IMR-90 (cell line): ENCODE results near the gene DNAJC28. TPM values are rescaled to one million over a fixed set of nuclear protein-coding genes. Genes with fewer than 3 reads are reported as not detected.

Experiments used
- ATAC-seq: fragments of 200-7000 bp; cut with Tn5 transposase; 2 replicates; pipeline ENCODE4 v1.9.1; 2020; ENCODE audit warnings: low read depth, mild to moderate bottlenecking, moderate library complexity
- BruUV-seq: library from RNA; stranded (reverse); fragments of 400-500 nt; replicated peaks from 2 replicates; lab custom pipeline; 2021; lab: Mats Ljungman, UMichigan
- CTCF ChIA-PET: fragments of 300-600 bp; formaldehyde crosslinking; extraction: SDS; loops from one replicate; lab custom pipeline; 2021; ENCODE audit warnings: antibody characterized with exemption; lab: Yijun Ruan, JAX
- POLR2A ChIA-PET: fragments of 300-600 bp; sonication (Branson Sonifier 250); formaldehyde crosslinking; loops from one replicate; lab custom pipeline; 2022; ENCODE audit warnings: antibody characterized with exemption; ENCODE audit not compliant: unreplicated experiment; lab: Charles Lee
- DNase-seq: peaks from one replicate; pipeline ENCODE4 v3.0.0; 2013
- H2AFZ ChIP-seq: replicated peaks from 2 replicates; pipeline ENCODE3; 2013; ENCODE audit warnings: low read length, mild to moderate bottlenecking; ENCODE audit not compliant: poor library complexity
- H2AK5ac ChIP-seq: 2 replicates; pipeline ENCODE4 v1.6.1; 2013; ENCODE audit warnings: low read depth, low read length, inconsistent platforms
- H2AK9ac ChIP-seq: replicated peaks from 2 replicates; pipeline ENCODE3; 2013; ENCODE audit warnings: mild to moderate bottlenecking, low read depth, low read length, moderate library complexity; ENCODE audit not compliant: poor library complexity
- H2BK120ac ChIP-seq: 2 replicates; pipeline ENCODE4 v1.6.1; 2013; ENCODE audit warnings: low read depth, low read length, inconsistent platforms
- H2BK15ac ChIP-seq: 3 replicates; pipeline ENCODE4 v1.6.1; 2013; ENCODE audit warnings: low read depth, low read length, inconsistent platforms
- H2BK20ac ChIP-seq: 2 replicates; pipeline ENCODE4 v1.6.1; 2013; ENCODE audit warnings: low read depth, mild to moderate bottlenecking, inconsistent platforms, low read length, moderate library complexity
- H2BK5ac ChIP-seq: 2 replicates; pipeline ENCODE4 v1.6.1; 2013; ENCODE audit warnings: mild to moderate bottlenecking, low read depth, low read length, inconsistent platforms; ENCODE audit not compliant: poor library complexity, severe bottlenecking
- H3K14ac ChIP-seq: replicated peaks from 2 replicates; pipeline ENCODE4 v1.6.1; 2013; ENCODE audit warnings: low read depth, low read length, inconsistent platforms
- H3K18ac ChIP-seq: 2 replicates; pipeline ENCODE4 v1.6.1; 2013; ENCODE audit warnings: low read depth, low read length, control low read depth
- H3K23ac ChIP-seq: 2 replicates; pipeline ENCODE4 v1.6.1; 2013; ENCODE audit warnings: low read depth, low read length, inconsistent platforms
- H3K27ac ChIP-seq: 2 replicates; pipeline ENCODE4 v1.5.1; 2013; ENCODE audit warnings: mild to moderate bottlenecking, control low read depth, low read length; ENCODE audit not compliant: insufficient read depth
- H3K27me3 ChIP-seq: 2 replicates; pipeline ENCODE4 v1.6.1; 2013; ENCODE audit warnings: low read length; ENCODE audit not compliant: control insufficient read depth, insufficient read depth
- H3K36me3 ChIP-seq: 2 replicates; pipeline ENCODE4 v1.6.1; 2013; ENCODE audit warnings: low read length, mixed read lengths; ENCODE audit not compliant: control insufficient read depth, insufficient read depth
- H3K4ac ChIP-seq: 2 replicates; pipeline ENCODE4 v1.6.1; 2013; ENCODE audit warnings: low read depth, low read length, inconsistent platforms
- H3K4me1 ChIP-seq: 2 replicates; pipeline ENCODE4 v1.6.1; 2013; ENCODE audit warnings: low read length, mixed read lengths; ENCODE audit not compliant: control insufficient read depth, insufficient read depth
- H3K4me2 ChIP-seq: 2 replicates; pipeline ENCODE4 v1.6.1; 2013; ENCODE audit warnings: low read depth, mild to moderate bottlenecking, control low read depth, low read length, moderate library complexity
- H3K4me3 ChIP-seq: 2 replicates; pipeline ENCODE4 v1.5.1; 2013; ENCODE audit warnings: low read depth, mild to moderate bottlenecking, control low read depth, low read length, moderate library complexity; ENCODE audit not compliant: insufficient read depth
- H3K56ac ChIP-seq: 2 replicates; pipeline ENCODE4 v1.6.1; 2013; ENCODE audit warnings: low read length, inconsistent platforms; ENCODE audit not compliant: insufficient read depth; ENCODE audit errors: extremely low read depth
- H3K79me1 ChIP-seq, 2 experiments: 2 replicates each; pipeline ENCODE4 v1.6.1; 2013; ENCODE audit warnings: low read length in 2 of 2, inconsistent platforms in 1 of 2, low read depth in 1 of 2
- H3K9ac ChIP-seq: 2 replicates; pipeline ENCODE4 v1.6.1; 2013; ENCODE audit warnings: low read depth, low read length, control low read depth
- H3K9me1 ChIP-seq: 2 replicates; pipeline ENCODE4 v1.6.1; 2013; ENCODE audit warnings: low read length, inconsistent platforms; ENCODE audit not compliant: insufficient read depth
- H3K9me3 ChIP-seq: 2 replicates; pipeline ENCODE4 v1.6.1; 2013; ENCODE audit warnings: low read length; ENCODE audit not compliant: control insufficient read depth, insufficient read depth
- H4K20me1 ChIP-seq: 2 replicates; pipeline ENCODE4 v1.6.1; 2013; ENCODE audit warnings: low read length, inconsistent platforms; ENCODE audit not compliant: insufficient read depth
- H4K5ac ChIP-seq: 2 replicates; pipeline ENCODE4 v1.6.1; 2013; ENCODE audit warnings: mild to moderate bottlenecking, low read depth, low read length, control low read depth
- H4K8ac ChIP-seq, 2 experiments: 2 replicates each; pipeline ENCODE4 v1.6.1; 2013; ENCODE audit warnings: low read depth in 2 of 2, low read length in 2 of 2, control low read depth in 1 of 2, inconsistent platforms in 1 of 2
- H4K91ac ChIP-seq: 2 replicates; pipeline ENCODE4 v1.6.1; 2013; ENCODE audit warnings: low read depth, low read length, inconsistent platforms; ENCODE audit not compliant: insufficient read depth
- CHD1 ChIP-seq: IDR thresholded peaks from 2 replicates; pipeline ENCODE4 v1.6.1; 2012; ENCODE audit warnings: low read depth, low read length, improper control_type of control experiment
- FOS ChIP-seq: fragments of 150-350 bp; IDR thresholded peaks from 2 replicates; pipeline ENCODE4 v1.6.1; 2016; ENCODE audit warnings: low read depth, low read length
- MAFK ChIP-seq: IDR thresholded peaks from 2 replicates; pipeline ENCODE4 v1.6.1; 2012; ENCODE audit warnings: low read depth, low read length, improper control_type of control experiment
- NFE2L2 ChIP-seq: fragments of 150-350 bp; IDR thresholded peaks from 2 replicates; pipeline ENCODE4 v1.6.1; 2016; ENCODE audit warnings: low read depth, mild to moderate bottlenecking, low read length
- WGBS, 2 experiments: methylation state at CpG; one replicate each; pipeline versions ENCODE4 v1.1.5 to v1.1.7; 2013; ENCODE audit warnings: missing lambda C conversion rate in 2 of 2; ENCODE audit not compliant: insufficient read length in 1 of 2; ENCODE audit errors: extremely low coverage in 2 of 2; 5-methylcytosine and 5-hydroxymethylcytosine counted together
- dilution Hi-C: fragments of 300-500 bp; cut with HindIII; formaldehyde crosslinking; loops from one replicate; pipeline ENCODE4 v1.14.3; 2018; ENCODE audit warnings: low sequenced_read_pairs; ENCODE audit not compliant: unreplicated experiment
- in situ Hi-C: fragments of 300-500 bp; cut with MboI; formaldehyde crosslinking; loops from 3 replicates; pipeline ENCODE4 v1.14.3; 2019; ENCODE audit warnings: low sequenced_read_pairs, inconsistent platforms, mixed read lengths
- intact Hi-C: fragments of 100-400 bp; cut with micrococcal nuclease; formaldehyde crosslinking; loops from 2 replicates; pipeline ENCODE4 v1.10.0; 2022
- polyA plus RNA-seq, 3 experiments: library from polyadenylated mRNA; depleted of rRNA; stranded (reverse); fragments of >200 nt; gene quantifications; 2 replicates each; pipeline ENCODE4 v1.2.3, GENCODE V29; 2012; ENCODE audit warnings: low replicate concordance in 1 of 3
- total RNA-seq: library from RNA; depleted of rRNA; stranded (reverse); fragments of >200 nt; gene quantifications from 2 replicates; pipeline ENCODE4 v1.2.3, GENCODE V29; 2012

The DNAJC28 gene
- total and polyA plus RNA-seq, 2 of the 4 experiments (the other 2 are of a cell fraction): 0.54 to 0.65 TPM

DNA sequence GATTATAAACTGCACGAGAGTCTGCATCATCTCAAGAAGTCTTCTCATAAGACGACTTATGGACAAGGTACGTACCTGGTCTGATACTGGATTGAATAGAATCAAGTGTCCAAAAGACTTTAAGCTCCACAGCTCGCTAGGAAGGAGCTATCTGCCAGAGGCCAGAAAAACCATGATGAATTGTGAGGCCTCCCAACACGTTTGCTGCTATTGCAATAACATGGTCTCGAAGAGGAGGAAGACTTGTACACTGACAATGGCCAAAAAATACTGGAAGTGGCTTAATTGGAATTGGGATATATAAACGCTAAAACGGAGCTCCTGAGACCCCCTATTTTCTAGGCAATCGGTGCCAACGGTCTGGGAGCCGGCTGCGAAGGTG lies 534 bp downstream of the DNAJC28 start:
- Histone ChIP-seq H3K36me3 (no peaks in the 10 kb centered on the region), H3K4ac (peak overlapping the region; percentile 66), H4K5ac (peak overlapping the region; percentile 88), H4K8ac (peak overlapping the region; percentile 86 to 96; a peak in 3 of 4 replicates), H3K4me2 (peak overlapping the region; percentile 97), H3K4me1 (peaks cover 3% of the 10 kb centered on the region; the same call in 1 of the 2 replicates), H3K14ac (no peak overlapping the region), H3K27me3 (peaks cover 3% of the 10 kb centered on the region; the same call in 1 of the 2 replicates), H3K27ac (no peak overlapping the region), H2BK15ac (peak overlapping the region; percentile 90; the same call in 1 of the 3 replicates), H4K20me1 (no peaks in the 10 kb centered on the region), H2BK120ac (no peak overlapping the region), H3K79me1 (0 out of 4 replicates have a peak, but pooled peaks cover 0 to 2% of the 10 kb centered on the region in 2 experiments), H3K9ac (peak overlapping the region; percentile 70), H3K18ac (peak overlapping the region; percentile 12; the same call in 1 of the 2 replicates), H2AFZ (peak overlapping the region; percentile 98), H2AK5ac (no peak overlapping the region), H3K56ac (peak overlapping the region; percentile 22; the same call in 1 of the 2 replicates), H3K23ac (no peak overlapping the region), H2AK9ac (peak overlapping the region; percentile 63), H2BK20ac (no peak overlapping the region), H4K91ac (no peak overlapping the region), H2BK5ac (no peak overlapping the region), H3K9me1 (0 out of 2 replicates have a peak, but pooled peaks cover 4% of the 10 kb centered on the region), H3K9me3 (no peaks in the 10 kb centered on the region), H3K4me3 (peak overlapping the region; percentile 82)
- dilution Hi-C loops (no loop called here), intact Hi-C loops (no loop called here), in situ Hi-C loops (no loop called here)
- POLR2A ChIA-PET: interaction anchor here (1.1 kb wide), 1 partner anchor 11 kb away, joined by 5 read pairs; the partner anchor contains the start of gene TMEM50B
- no TSS peak for BruUV-seq
- ATAC-seq (peak; percentile 2), DNase-seq (no peak)
- 100% methylated on average over 1 of the region's 12 CpGs; no CpG with 5 or more reads in 1 of the 2 experiments for WGBS, 2 experiments
- CTCF ChIA-PET: interaction anchor here (0.6 kb wide), 1 partner anchor 561 kb away, joined by 3 read pairs; no protein-coding TSS in a partner anchor
- TF ChIP-seq MAFK: no peak
- no peak for TF ChIP-seq NFE2L2
- TF ChIP-seq FOS: no peak
- no peak for TF ChIP-seq CHD1
